Pons (tissue), 1 donor: ENCODE results near the gene ZNRF1.
"Not testable (repeated sequence)": the region's sequence is repeated elsewhere in the genome, so short reads cannot be mapped to it uniquely, and the experiment has no call there.

Experiments used
- DNase-seq: peaks from one replicate; pipeline ENCODE4 v3.0.0-alpha.2; 2016; ENCODE audit warnings: low spot score

The ZNRF1 gene

DNA sequence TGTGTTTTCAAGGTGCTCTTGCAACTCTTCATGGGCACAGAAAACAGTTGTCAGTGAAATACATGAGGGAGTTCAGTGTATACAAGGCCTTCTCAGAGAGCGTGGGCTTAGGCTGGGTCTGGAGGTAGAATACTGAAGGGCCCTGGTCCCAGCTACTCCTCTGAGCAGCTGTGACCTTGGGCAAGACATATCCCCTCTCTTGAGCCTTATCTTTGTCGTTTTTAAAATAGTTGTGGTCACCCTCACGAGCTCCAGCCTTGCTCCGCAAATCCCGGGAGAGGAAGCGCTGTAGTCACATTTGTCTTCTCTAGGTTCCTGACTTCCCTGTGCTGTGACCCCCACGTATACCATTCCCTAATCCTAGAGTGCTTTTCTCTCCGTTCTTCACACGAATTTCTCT, 3.6 kb downstream of the ZNRF1 start:
- DNase-seq = no peak

DNA sequence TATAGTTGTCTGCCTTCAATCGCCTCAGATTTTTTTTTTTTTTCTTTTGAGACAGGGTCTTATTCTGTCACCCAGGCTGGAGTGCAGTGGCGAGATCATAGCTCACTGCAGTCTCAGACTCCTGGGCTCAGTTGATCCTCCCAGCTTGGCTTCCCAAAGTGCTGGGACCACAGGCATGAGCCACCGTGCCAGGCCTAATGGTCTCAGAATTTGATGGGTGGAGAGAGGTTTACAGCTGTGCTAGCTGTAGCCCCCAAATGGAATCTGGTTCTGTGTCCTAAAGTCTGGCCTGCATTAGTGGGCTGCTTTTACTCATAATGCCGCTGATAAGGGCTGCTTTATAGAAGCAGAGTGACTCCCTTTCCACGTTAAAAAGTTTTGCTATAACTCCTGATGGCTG, 5.1 kb downstream of the ZNRF1 start:
- DNase-seq = no peak

DNA sequence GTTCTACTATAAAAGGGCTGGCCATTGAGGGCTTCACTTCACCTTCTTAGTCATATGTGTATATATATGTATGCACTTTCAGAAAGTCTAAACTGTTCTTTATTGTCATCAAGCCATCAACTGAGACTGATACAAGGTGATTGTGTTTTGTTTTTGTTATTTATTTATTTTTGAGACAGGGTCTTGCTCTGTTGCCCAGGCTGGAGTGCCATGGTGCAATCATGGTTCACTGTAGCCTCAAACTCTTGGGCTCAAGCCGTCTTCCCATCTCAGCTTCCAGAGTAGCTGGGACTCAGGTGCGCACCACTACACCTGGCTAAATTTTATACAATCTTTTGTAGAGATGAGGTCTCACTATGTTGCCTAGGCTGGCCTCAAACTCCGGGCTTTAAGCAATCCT, 5.6 kb downstream of the ZNRF1 start:
- DNase-seq = no peak

DNA sequence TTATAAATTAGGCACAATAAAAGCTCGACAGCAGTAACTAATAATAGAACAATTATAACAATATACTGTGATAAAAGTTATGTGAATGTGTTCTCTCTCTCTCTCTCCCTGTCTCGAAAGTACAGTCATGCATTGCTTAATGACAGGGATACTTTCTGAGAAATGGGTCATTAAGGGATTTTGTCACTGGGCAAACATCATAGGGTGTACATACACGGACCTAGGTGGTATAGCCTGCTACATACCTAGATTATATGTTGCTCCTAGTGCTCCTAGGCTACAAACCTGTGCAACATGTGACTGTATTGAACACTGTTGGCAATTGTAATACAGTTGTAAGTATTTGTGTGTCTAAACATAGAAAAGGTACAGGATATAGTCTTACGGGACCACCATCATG, 6.9 kb downstream of the ZNRF1 start:
- DNase-seq = no peak

DNA sequence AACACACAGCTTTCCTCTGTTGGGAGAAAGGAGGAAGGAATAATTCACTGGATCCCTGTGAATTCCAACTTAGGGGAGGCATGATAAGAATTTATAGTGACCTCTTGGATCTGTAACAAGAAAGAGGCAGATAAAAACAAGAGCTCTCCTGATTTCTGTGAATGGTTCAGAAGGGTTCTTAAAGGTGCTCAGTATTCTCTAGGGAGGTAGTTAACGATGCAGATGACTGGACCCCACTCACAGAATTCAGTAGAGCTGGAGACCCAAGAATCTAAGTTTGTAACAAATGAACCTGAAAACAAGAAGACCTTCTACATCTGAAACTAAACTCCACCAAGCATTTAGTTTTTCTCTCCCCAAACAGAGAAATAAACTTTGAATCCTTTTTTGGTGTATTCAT, 8.6 kb downstream of the ZNRF1 start:
- DNase-seq = no peak

DNA sequence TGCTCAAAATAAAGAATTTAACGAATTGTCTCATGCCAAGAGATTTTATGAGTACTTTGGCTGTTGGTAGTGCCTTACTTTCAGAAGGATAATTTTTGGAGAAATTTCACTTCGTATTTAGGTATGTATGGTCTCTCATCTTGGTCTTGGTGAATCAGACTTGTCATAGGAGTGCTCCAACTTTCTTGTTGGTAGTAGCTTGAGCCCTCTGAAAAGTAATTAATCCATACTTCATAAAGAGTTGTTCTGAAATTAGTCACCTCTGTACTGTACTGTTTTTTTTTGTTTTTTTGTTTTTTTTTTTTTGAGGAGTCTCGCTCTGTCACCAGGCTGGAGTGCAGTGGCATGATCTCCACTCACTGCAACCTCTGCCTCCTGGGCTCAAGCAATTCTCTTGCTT, 11.6 kb downstream of the ZNRF1 start:
- DNase-seq = no peak

DNA sequence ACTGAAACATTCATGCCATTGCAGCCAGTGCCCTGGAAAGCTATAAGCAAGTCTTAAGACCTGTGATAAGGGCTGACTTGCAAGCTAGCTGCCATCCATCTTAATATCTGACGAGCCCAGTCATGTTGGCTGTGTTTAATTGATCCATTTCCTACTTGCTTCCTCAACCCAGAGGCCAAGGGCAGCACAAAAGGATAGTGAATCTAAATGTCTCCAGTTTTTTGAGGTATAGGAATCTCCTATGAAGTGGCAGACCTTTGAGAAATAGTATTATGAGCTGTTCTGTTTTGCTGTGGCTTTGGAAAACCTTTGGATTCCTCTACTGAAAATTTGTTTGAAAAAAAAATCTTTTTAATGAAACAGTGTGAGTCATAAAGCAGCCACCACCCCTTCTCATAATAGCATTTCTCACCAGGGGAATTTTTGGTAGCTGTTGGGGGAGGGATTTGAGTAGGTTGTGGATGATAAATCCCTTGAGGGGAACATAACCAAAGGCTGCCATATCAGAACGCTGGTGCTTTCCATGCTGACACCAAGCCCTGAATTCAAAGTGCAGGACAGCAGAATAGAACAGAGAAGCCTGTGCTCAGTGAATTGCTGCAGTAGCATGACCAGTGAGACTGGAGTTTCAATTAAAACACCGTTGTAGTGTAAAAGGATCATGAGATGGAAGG, 12.9 kb downstream of the ZNRF1 start:
- DNase-seq = no peak

DNA sequence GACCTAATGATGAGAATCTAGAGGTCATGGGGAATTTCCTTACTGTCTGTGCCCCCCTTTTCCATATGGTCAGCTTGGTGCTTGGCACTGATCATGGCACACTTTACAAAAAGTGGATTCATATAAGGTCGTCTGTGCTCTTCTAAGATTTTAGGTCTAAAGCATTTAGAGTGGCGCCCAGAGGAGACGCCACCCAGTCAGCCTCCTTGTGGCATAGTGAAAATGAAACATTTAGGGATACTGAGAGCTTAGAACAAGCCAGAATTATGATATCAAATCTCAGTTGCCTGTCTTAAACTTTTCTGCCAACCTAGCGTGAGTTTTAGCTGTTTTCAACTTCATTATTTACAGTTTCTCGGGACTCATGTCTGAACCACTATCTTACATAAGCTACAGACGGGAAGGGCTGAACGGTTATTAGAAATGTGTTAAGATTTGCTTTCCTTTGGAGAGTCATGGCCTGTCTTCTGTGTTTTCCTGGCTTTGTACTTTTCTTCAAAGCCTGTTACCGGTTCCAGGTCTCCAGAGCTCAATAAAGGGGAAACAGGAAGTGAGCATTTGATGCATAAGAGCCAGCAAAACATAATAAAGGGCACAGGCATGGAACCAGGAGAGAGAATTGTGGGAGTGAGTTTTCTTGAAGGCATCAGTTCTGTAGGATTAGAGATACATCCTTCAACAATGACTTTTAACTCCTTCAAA, 13.7 kb downstream of the ZNRF1 start:
- no peak for DNase-seq

DNA sequence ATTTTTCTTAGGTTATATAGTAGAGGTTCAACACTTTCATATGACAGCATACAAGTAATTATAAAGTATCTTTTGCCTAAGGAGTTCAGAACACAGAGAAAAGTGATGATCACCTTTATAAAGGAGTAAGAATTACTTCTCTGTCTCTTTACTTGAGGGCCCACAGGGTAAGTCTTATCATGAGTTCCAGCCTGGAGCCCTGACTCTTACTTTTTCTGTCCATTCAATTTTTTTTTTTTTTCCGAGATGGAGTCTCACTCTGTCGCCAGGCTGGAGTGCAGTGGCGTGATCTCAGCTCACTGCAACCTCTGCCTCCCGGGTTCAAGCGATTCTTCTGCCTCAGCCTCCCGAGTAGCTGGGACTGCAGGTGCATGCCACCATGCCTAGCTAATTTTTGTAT, 14.3 kb downstream of the ZNRF1 start:
- DNase-seq = not testable (repeated sequence)

DNA sequence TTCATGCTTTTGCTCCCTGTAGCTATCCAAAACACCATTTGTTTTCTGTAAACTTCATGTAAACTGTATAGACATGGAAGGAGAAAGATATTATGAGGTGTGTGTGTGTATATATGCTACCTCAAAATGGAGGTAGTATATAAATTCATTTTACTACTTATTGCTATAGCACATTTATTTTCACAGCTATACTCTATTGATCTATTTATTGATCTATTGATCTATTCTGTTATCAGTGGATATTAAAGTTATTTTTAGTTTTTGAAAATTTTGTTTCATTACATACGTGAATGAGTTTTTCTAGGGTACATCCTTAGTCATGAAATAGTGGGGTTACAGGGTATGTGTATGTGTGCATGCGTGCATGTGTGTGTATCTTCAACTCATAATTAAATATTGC, 15.5 kb downstream of the ZNRF1 start:
- DNase-seq = no peak

DNA sequence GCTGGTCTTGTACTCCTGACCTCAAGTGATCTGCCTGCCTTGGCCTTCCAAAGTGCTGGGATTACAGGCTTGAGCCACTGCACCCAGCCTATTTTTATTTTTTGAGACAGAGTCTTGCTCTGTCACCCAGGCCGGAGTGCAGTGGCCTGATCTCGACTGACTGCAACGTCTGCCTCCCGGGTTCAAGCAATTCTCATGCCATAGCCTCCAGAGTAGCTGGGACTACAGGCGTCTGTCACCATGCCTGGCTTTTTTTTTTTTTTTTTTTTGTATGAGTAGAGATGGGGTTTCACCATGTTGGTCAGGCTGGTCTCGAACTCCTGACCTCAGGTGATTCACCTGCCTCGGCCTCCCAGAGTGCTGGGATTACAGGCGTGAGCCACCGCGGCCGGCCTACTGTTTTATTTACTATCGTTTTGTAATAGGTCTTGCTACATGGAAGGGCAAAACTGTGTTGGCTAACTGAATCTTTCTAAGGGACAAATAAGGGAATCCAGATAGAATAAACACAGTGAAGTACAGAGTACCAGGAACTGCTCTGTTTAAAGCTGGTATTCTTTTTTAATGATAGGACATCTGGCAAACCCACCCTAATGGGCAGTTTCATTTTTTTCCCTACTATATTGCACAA, 17.7 kb downstream of the ZNRF1 start:
- DNase-seq = not testable (repeated sequence)

DNA sequence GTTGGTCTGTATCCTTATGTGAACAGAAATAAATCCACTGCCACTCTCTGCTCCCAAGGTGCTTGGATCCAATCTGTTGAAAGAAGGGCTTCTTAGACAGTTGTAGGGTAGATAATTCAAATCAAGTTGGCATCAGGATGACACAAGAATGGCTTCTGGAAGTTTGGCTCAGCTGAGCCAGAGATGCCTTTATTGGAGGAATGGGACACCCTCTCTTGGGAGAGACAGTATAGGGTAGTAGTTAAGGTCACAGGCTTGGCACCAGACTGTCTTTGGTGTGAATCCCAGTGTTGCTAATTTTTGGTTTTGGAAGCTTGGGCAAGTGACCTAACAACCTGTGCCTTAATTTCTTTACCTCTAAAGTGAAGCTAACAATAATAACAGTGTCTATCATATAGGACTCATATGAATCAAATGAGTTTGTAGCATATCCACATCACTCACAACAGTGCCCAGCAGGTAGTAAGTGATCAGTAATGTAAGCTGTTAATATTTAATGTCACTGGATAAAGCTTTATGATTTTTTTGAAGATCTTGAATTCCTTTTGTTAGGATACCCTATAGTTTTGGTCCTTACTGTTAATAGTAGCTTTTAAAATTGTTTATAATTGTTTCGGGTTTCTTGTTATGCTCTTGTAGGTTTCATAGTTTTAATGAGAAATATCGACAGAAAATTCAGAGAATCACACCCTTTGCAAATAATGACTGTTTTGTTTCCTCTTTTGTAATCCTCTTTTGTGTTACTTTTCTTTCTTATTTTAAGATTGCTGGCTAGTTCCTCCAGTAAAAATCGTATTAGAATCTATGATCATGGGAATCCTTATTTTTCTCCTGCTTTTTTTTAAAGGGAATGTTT, 19.1 kb downstream of the ZNRF1 start:
- no peak for DNase-seq

DNA sequence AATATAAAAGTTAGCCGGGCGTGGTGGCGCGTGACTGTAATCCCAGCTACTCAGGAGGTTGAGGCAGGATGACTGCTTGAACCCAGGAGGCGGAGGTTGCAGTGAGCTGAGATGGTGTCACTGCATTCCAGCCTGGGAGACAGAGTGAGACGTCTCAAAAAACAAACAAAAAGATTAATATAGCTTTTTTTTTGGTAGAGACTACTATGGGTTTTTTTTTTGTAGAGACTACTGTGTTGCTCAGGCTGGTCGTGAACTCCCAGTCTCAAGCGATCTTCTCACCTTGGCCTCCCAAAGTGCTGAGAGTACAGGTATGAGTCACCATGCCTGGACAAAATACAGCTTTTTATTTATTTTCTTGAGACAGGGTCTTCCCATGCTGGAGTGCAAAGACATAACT, 20.2 kb downstream of the ZNRF1 start:
- DNase-seq = no peak

DNA sequence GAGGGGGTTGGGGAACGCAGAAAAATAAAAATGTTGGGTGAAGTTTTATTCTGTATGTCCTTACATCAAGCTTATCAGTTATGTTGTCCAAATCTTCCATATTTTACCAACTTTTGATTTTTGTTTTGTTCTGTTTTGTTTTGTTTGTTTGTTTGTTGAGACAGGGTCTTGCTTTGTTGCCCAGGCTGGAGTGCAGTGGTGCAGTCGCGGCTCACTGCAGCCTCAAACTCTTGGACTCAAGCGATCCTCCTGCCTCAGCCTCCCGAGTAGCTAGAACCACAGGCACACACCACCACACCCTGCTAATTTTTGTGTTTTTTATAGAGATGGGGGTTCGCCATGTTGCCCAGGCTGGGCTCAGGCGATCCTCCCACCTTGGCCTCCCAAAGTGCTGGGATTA, 20.8 kb downstream of the ZNRF1 start:
- no peak for DNase-seq

DNA sequence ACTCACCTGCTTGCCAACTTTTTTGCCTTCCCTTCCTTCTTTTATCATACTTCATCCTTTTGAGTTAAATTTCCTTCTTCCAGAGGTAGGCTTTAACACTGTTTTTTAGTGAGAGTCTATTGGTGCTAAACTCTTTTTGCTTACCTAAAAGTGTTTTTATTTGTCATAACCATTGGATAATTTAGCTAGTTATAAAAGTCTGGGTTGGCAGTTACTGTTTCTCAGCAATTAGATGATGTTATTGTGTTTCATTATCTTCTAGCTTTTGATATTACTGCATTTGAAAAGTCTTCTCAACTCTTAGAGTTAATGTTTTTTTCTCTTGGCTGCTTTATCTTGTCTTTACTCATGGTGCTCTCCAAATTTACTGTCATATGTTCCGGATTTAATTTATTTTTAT, 22.6 kb downstream of the ZNRF1 start:
- DNase-seq = no peak

DNA sequence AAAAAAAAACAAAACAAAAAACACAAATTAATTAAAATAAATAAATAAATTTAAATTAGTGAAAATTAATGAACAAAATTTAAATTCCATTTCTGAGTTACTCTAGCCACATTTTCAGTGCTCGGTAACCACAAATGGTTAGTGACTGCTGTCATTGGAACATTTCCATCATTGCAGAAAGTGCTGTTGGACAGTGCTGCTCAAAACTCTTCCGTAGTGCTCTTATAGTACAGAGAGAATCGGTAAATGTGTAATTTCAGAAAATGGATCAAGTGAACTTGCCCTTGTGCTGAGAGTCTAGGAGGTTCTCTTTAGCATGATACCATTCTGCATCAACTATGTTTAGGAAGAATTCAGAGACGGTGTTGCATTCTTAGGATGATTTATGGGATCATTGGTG, 23.7 kb downstream of the ZNRF1 start:
- DNase-seq = no peak

DNA sequence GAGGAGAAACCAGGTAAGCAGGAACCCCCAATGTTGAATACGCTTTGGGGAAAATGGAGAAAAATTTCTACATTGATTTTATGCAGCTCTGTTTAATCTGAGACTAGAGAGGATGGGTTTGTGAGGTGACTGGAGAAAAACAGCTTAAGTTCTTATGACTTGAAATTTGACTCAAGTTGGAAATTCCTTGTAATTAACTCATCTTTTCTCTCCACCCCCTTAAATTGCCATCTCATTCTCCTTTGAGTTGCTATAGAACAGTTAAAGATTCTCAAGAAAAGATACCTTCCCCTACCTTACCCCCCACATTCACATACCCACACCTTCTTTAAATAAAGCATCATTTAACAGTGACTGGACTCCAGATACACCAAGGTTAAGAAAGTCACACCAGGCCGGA, 24.2 kb downstream of the ZNRF1 start:
- DNase-seq = no peak

DNA sequence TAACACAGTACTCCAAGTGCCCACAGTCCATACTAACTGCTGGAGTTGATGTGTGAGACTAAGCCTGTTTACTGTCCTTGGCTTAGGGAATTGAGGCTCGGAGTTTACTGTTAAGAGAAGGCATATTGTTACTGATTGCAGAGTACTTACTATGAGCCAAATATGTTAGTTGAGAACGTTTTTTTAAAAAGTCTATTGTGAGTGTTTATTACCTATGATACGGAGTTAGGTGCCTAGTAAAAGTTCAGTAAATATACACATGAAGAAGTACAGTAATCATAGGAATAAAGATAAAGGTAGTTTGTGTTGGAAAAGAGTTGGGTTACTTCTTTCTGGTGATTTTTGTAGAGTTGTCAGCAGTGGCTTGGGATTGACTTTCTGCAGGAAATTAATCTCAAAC, 25.4 kb downstream of the ZNRF1 start:
- no peak for DNase-seq

DNA sequence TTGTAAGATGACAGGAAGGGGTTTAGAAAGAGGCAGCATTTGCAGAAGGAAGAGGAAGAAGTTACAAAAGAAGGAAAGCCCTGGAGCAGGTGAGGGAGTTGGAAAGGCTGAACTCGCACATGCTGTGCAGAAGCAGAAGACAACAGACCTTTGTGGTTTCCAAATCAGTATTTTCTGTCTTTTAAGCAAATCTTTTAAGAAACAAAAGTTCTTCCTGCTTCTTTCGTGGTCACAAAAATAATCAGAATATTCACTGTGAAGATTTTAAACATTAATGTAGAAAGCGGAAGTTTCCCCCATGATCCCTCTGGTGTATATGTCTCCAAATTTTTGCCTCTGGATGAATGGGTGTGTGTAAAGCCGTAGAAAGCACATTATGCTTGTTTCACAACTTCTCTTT, 25.8 kb downstream of the ZNRF1 start:
- DNase-seq = no peak

DNA sequence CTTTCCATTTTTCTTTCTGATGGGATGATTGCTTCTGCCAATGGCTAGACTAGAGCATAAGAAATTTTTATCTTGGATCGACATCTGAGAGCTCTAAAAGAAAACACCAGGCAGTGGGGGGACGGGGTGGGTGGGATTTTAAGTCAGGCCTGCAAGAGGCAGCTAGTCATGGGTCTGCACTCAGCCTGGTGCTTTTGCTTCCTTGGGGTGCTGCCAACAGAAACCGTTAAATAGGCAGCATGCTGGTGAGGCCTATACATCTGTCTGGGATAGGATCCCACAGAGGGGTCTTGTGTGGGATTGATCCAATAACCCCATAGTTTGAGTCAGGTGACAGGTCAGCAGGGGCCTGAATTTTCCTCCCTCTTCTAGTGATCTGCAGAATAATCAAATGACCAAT, 26.9 kb downstream of the ZNRF1 start:
- no peak for DNase-seq

DNA sequence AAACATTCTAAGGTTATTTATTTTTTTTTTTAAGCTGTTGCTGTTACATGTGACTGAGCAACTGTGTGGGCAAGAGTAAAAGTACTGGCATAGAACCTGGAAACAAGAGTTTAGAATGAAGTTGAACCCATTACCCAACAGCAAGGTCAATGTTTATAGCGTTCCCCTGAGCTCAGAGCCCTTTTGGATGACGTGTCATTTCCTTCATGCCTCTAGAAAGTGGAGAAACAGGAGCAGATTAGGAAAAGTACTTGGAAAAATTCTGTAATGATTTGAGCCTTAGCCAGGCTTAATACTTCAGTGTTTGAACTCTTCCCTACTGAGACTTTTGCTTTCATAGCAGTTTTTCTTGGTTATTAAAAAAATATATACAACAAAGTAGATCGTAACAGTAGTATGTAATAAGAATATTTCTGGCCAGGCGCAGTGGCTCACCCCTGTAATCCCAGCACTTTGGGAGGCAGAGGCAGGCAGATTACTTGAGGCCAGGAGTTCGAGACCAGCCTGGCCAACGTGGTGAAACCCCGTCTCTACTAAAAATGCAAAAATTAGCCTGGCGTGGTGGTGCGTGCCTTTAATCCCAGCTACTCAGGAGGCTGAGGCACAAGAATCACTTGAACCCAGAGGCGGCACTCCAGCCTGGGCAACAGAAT, 27.5 kb downstream of the ZNRF1 start:
- DNase-seq = peak; percentile 29

DNA sequence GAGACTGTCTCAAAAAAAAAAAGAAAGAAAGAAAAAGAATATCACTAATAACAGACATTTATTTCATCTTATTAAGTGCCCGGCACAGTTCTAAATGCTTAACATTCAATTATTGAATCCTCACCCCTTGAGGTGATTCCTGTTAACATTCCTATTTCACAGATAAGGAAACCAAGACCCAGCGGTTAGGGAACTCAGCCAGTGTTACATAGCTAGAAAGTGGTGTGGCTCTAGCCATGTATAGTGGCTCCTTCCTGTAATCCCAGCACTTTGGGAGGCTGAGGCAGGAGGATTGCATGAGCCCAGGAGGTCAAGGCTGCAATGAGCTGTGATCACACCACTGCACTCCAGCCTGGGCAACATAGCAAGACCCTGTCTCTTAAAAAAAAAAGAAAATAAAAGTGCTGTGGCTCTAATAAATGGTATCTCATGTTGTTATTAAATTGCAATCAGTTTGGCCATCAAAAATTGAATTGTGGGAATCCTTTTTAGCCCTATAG, 28.1 kb downstream of the ZNRF1 start:
- DNase-seq = no peak
